Muscle layer of duodenum (tissue), 2 donors: ENCODE measurements around the gene SLAMF8.

ENCODE experiments used
- H3K27ac ChIP-seq: one replicate; pipeline ENCODE4 v1.7.0; 2013; ENCODE audit warnings: mild to moderate bottlenecking, low read length
- H3K27me3 ChIP-seq: one replicate; pipeline ENCODE4 v1.7.0; 2013; ENCODE audit warnings: low read depth, mild to moderate bottlenecking, control low read depth, low read length
- H3K36me3 ChIP-seq, 2 donors: one replicate each; pipeline ENCODE4 v1.7.0; 2013; ENCODE audit warnings: low read length in 2 of 2, control low read depth in 1 of 2, mild to moderate bottlenecking in 1 of 2; ENCODE audit not compliant: insufficient read depth in 2 of 2, control insufficient read depth in 1 of 2
- H3K4me1 ChIP-seq, 2 donors: one replicate each; pipeline ENCODE4 v1.7.0; 2013; ENCODE audit warnings: low read length in 2 of 2, mild to moderate bottlenecking in 2 of 2, control low read depth in 1 of 2, moderate library complexity in 1 of 2; ENCODE audit not compliant: insufficient read depth in 2 of 2, control insufficient read depth in 1 of 2
- H3K4me3 ChIP-seq, 2 donors: one replicate each; pipeline ENCODE4 v1.7.0; 2013; ENCODE audit warnings: low read length in 2 of 2, low read depth in 1 of 2, mild to moderate bottlenecking in 1 of 2
- H3K9me3 ChIP-seq, 2 donors: one replicate each; pipeline ENCODE4 v1.7.0; 2013; ENCODE audit warnings: low read length in 2 of 2, control low read depth in 1 of 2, mild to moderate bottlenecking in 1 of 2; ENCODE audit not compliant: control insufficient read depth in 1 of 2
- donor health status: healthy.

SLAMF8 gene

GRCh38 chr1:159826441-159827101 lies at the start of gene SLAMF8:
Gene SLAMF8 (plus strand): TSS chr1:159826873. CDS start chr1:159826899, 26 bp downstream.
- Histone ChIP-seq H3K9me3 (no peaks in the 10 kb centered on the region), H3K27ac (no peak within 1 kb of the TSS), H3K4me1 (peaks cover 0 to 4% of the 10 kb centered on the region in 2 donors), H3K36me3 (no peaks in the 10 kb centered on the region), H3K4me3 (peak within 1 kb of the TSS in 1 of 2 donors; percentile 17), H3K27me3 (no peaks in the 10 kb centered on the region)

- Histone ChIP-seq H3K4me1 (no peaks in the 10 kb centered on the region), H3K27me3 (no peaks in the 10 kb centered on the region), H3K36me3 (no peaks in the 10 kb centered on the region), H3K27ac (no peak overlapping the region), H3K9me3 (no peaks in the 10 kb centered on the region), H3K4me3 (no peak overlapping the region)
Measured at GRCh38 chr1:159778266-159778665, 48.4 kb upstream of the SLAMF8 start.

- H3K4me1 ChIP-seq = no peaks in the 10 kb centered on the region
- H3K4me3 ChIP-seq = no peak overlapping the region
- no peaks in the 10 kb centered on the region for H3K9me3 ChIP-seq
- H3K36me3 ChIP-seq = no peaks in the 10 kb centered on the region
- H3K27me3 ChIP-seq = no peaks in the 10 kb centered on the region
- no peak overlapping the region for H3K27ac ChIP-seq
Measured at GRCh38 chr1:159779403-159779851, 47.2 kb upstream of the SLAMF8 start.

GRCh38 chr1:159780583-159781582 lies 45.8 kb upstream of the SLAMF8 start, which contains the start of gene DUSP23:
Gene DUSP23 (plus strand): TSS chr1:159780962. CDS start chr1:159781101, 139 bp downstream.
- Histone ChIP-seq H3K9me3 (no peaks in the 10 kb centered on the region), H3K36me3 (no peaks in the 10 kb centered on the region), H3K27ac (no peak within 1 kb of the TSS), H3K4me3 (peak within 1 kb of the TSS; percentile 57 to 93), H3K4me1 (no peaks in the 10 kb centered on the region), H3K27me3 (no peaks in the 10 kb centered on the region)

GRCh38 chr1:159781992-159782391 lies 44.7 kb upstream of the SLAMF8 start:
- H3K27me3 ChIP-seq = no peaks in the 10 kb centered on the region
- H3K4me3 ChIP-seq = peak overlapping the region; percentile 57 to 93
- no peak overlapping the region for H3K27ac ChIP-seq

GRCh38 chr1:159783724-159784123 lies 42.9 kb upstream of the SLAMF8 start:
- H3K9me3 ChIP-seq = no peaks in the 10 kb centered on the region
- peaks cover 0 to 3% of the 10 kb centered on the region in 2 donors for H3K4me1 ChIP-seq
- H3K36me3 ChIP-seq = no peaks in the 10 kb centered on the region
- no peak overlapping the region for H3K4me3 ChIP-seq
- H3K27me3 ChIP-seq = no peaks in the 10 kb centered on the region
- no peak overlapping the region for H3K27ac ChIP-seq

More at GRCh38 chr1:159781992-159782391, 44.7 kb upstream of the SLAMF8 start:
- no peaks in the 10 kb centered on the region for H3K36me3 ChIP-seq
- H3K4me1 ChIP-seq = peaks cover 0 to 2% of the 10 kb centered on the region in 2 donors
- H3K9me3 ChIP-seq = no peaks in the 10 kb centered on the region

- no peak overlapping the region for H3K4me3 ChIP-seq
- H3K4me1 ChIP-seq = peaks cover 0 to 3% of the 10 kb centered on the region in 2 donors
- no peaks in the 10 kb centered on the region for H3K27me3 ChIP-seq
- H3K27ac ChIP-seq = no peak overlapping the region
- H3K36me3 ChIP-seq = no peaks in the 10 kb centered on the region
- H3K9me3 ChIP-seq = no peaks in the 10 kb centered on the region
Measured at GRCh38 chr1:159786465-159786864, 40.2 kb upstream of the SLAMF8 start.

- Histone ChIP-seq H3K27ac (no peak overlapping the region), H3K36me3 (no peaks in the 10 kb centered on the region), H3K27me3 (no peaks in the 10 kb centered on the region), H3K9me3 (no peaks in the 10 kb centered on the region), H3K4me1 (peaks cover 0 to 3% of the 10 kb centered on the region in 2 donors), H3K4me3 (no peak overlapping the region)
Measured at GRCh38 chr1:159786966-159787365, 39.7 kb upstream of the SLAMF8 start.

GRCh38 chr1:159790237-159790917 lies 36.3 kb upstream of the SLAMF8 start:
- Histone ChIP-seq H3K27me3 (no peaks in the 10 kb centered on the region), H3K9me3 (no peaks in the 10 kb centered on the region), H3K4me1 (peaks cover 0 to 3% of the 10 kb centered on the region in 2 donors)

GRCh38 chr1:159791031-159791430 lies 35.6 kb upstream of the SLAMF8 start:
- H3K4me1 ChIP-seq = peaks cover 0 to 3% of the 10 kb centered on the region in 2 donors
- H3K27me3 ChIP-seq = no peaks in the 10 kb centered on the region
- H3K27ac ChIP-seq = no peak overlapping the region

More at GRCh38 chr1:159790237-159790917, 36.3 kb upstream of the SLAMF8 start:
- no peak overlapping the region for H3K4me3 ChIP-seq
- H3K27ac ChIP-seq = no peak overlapping the region
- H3K36me3 ChIP-seq = no peaks in the 10 kb centered on the region

GRCh38 chr1:159791461-159791860 lies 35.2 kb upstream of the SLAMF8 start:
- Histone ChIP-seq H3K27ac (no peak overlapping the region), H3K4me3 (no peak overlapping the region), H3K4me1 (peaks cover 0 to 3% of the 10 kb centered on the region in 2 donors), H3K36me3 (no peaks in the 10 kb centered on the region), H3K27me3 (no peaks in the 10 kb centered on the region), H3K9me3 (no peaks in the 10 kb centered on the region)

More at GRCh38 chr1:159791031-159791430, 35.6 kb upstream of the SLAMF8 start:
- H3K36me3 ChIP-seq = no peaks in the 10 kb centered on the region
- H3K4me3 ChIP-seq = no peak overlapping the region
- H3K9me3 ChIP-seq = no peaks in the 10 kb centered on the region
